OCI-LY7 (cell line): ENCODE measurements around the gene ZNF354B. TPM values are rescaled to one million over a fixed set of nuclear protein-coding genes. Genes with fewer than 3 reads are reported as not detected.
A peak's percentile ranks its signal among the peaks of the same experiment; 100 is the strongest.

ENCODE experiments used
- Bru-seq: library from RNA; stranded (reverse); fragments of 400-500 nt; gene quantifications from one replicate; lab custom pipeline; 2021; lab: Mats Ljungman, UMichigan
- BruChase-seq, 2 experiments: library from RNA; stranded (reverse); fragments of 400-500 nt; gene quantifications; one replicate each; lab custom pipeline; 2021; lab: Mats Ljungman, UMichigan
- BruUV-seq: library from RNA; stranded (reverse); fragments of 400-500 nt; replicated peaks from 2 replicates; lab custom pipeline; 2021; lab: Mats Ljungman, UMichigan
- CTCF ChIA-PET: fragments of 300-600 bp; sonication (Branson Sonifier 250); formaldehyde crosslinking; loops from one replicate; lab custom pipeline; 2022; ENCODE audit warnings: antibody characterized with exemption; ENCODE audit not compliant: unreplicated experiment; lab: Charles Lee
- POLR2A ChIA-PET: fragments of 300-600 bp; sonication (Branson Sonifier 250); formaldehyde crosslinking; loops from one replicate; lab custom pipeline; 2022; ENCODE audit warnings: antibody characterized with exemption; lab: Charles Lee
- DNase-seq: peaks from one replicate; pipeline ENCODE4 v3.0.0-alpha.2; 2015; ENCODE audit warnings: low spot score
- H2AFZ ChIP-seq: fragments of 200-600 bp; sonication (generic), shearing (Covaris generic); 2 replicates; pipeline ENCODE4 v1.6.1; 2014; ENCODE audit warnings: mild to moderate bottlenecking, antibody characterized with exemption, low read length, moderate library complexity
- H3K27ac ChIP-seq: fragments of 200-600 bp; sonication (generic); 2 replicates; pipeline ENCODE4 v1.5.1; 2014; ENCODE audit warnings: mixed run types, low read depth, mild to moderate bottlenecking, moderate library complexity, low read length, inconsistent platforms; ENCODE audit not compliant: poor library complexity, severe bottlenecking
- H3K36me3 ChIP-seq: fragments of 200-600 bp; sonication (generic); 2 replicates; pipeline ENCODE4 v1.6.1; 2014; ENCODE audit warnings: mild to moderate bottlenecking, antibody characterized with exemption, low read length, moderate library complexity, mixed read lengths; ENCODE audit not compliant: insufficient read depth
- H3K4me1 ChIP-seq: fragments of 200-600 bp; sonication (generic); 2 replicates; pipeline ENCODE4 v1.5.1; 2014; ENCODE audit warnings: mild to moderate bottlenecking, low read length; ENCODE audit not compliant: insufficient read depth, poor library complexity, severe bottlenecking
- H3K4me2 ChIP-seq: fragments of 200-600 bp; sonication (generic); 2 replicates; pipeline ENCODE4 v1.6.1; 2014; ENCODE audit warnings: mild to moderate bottlenecking, low read length
- H3K4me3 ChIP-seq: fragments of 200-600 bp; sonication (generic); 2 replicates; pipeline ENCODE4 v1.5.1; 2014; ENCODE audit warnings: mild to moderate bottlenecking, low read depth, low read length; ENCODE audit not compliant: poor library complexity, severe bottlenecking
- H3K79me2 ChIP-seq: fragments of 200-600 bp; sonication (generic); 2 replicates; pipeline ENCODE4 v1.6.1; 2016; ENCODE audit warnings: low read depth, mild to moderate bottlenecking, low read length, moderate library complexity, mixed read lengths; ENCODE audit not compliant: insufficient read depth
- H3K9me2 ChIP-seq: fragments of 200-600 bp; sonication (generic); 2 replicates; pipeline ENCODE4 v1.6.1; 2016; ENCODE audit warnings: mild to moderate bottlenecking, low read length, mixed read lengths; ENCODE audit not compliant: insufficient read depth
- H3K9me3 ChIP-seq: fragments of 200-600 bp; sonication (generic); 2 replicates; pipeline ENCODE4 v1.6.1; 2014; ENCODE audit warnings: mild to moderate bottlenecking, mixed run types, low read length, mixed read lengths
- H4K20me1 ChIP-seq: fragments of 200-600 bp; sonication (generic); 2 replicates; pipeline ENCODE4 v1.6.1; 2014; ENCODE audit warnings: mild to moderate bottlenecking, antibody characterized with exemption, low read length, moderate library complexity, mixed read lengths; ENCODE audit not compliant: insufficient read depth
- CTCF ChIP-seq: fragments of 200-600 bp; sonication (generic); conservative IDR thresholded peaks from 2 replicates; pipeline ENCODE4 v1.5.1; 2014; ENCODE audit warnings: mild to moderate bottlenecking, antibody characterized with exemption, low read length, moderate library complexity, mixed read lengths
- EZH2phosphoT487 ChIP-seq: fragments of 200-600 bp; sonication (generic); IDR thresholded peaks from 2 replicates; pipeline ENCODE4 v1.6.1; 2018; ENCODE audit warnings: low read depth, borderline replicate concordance, mild to moderate bottlenecking, mixed run types, antibody characterized with exemption, low read length, moderate library complexity, mixed read lengths
- intact Hi-C: fragments of 100-400 bp; cut with micrococcal nuclease; formaldehyde crosslinking; loops from one replicate; pipeline ENCODE4 v1.10.0; 2022; ENCODE audit not compliant: unreplicated experiment
- long read RNA-seq: library from polyadenylated mRNA; stranded (forward); transcript quantifications from one replicate; pipeline ENCODE4 v2.0.0, GENCODE V29; 2022
- total RNA-seq, 2 experiments: library from RNA; depleted of rRNA in 1 of 2; stranded (reverse); fragments of >200 nt in 1 of 2; shearing (Covaris generic) in 1 of 2; gene quantifications; 2 replicates each; pipeline ENCODE4 v1.2.3, GENCODE V29; 2014 to 2022

ZNF354B gene
- total RNA-seq (2014; rRNA removed; shearing (Covaris generic)) = 13.4 and 15.2 TPM in 2 replicates
- total RNA-seq (2022) = 11.7 and 12.1 TPM in 2 replicates
- percentile 58 among the genes with signal in this experiment for Bru-seq, nascent RNA
- percentile 56 among the genes with signal in this experiment for BruChase-seq, experiment 1, labeled RNA remaining after a 6-hour chase
- percentile 59 among the genes with signal in this experiment for BruChase-seq, experiment 2, labeled RNA remaining after a 2-hour chase
- long read RNA-seq, partial matches to known transcripts = 1 of 4 reads
- long read RNA-seq, other reads (novel, unspliced or antisense) = 1 of 4 reads

- H3K9me3 ChIP-seq = no peaks in the 10 kb centered on the region
- peak; percentile 92 for DNase-seq
- no peak within 1 kb of the TSS for H3K27ac ChIP-seq
- no TSS peak for BruUV-seq
- peak within 1 kb of the TSS; percentile 60 for H3K4me2 ChIP-seq
- H3K9me2 ChIP-seq = no peaks in the 10 kb centered on the region
- H3K4me3 ChIP-seq = peak within 1 kb of the TSS; percentile 76
- H3K4me1 ChIP-seq = peaks cover 7% of the 10 kb centered on the region
- intact Hi-C loops = loop anchor here (1.0 kb wide), 1 partner anchor 130 kb away; the partner anchor contains the start of gene ZNF354A
- H3K79me2 ChIP-seq = no peaks in the 10 kb centered on the region
- TF ChIP-seq EZH2phosphoT487 = no peak
- no peak for TF ChIP-seq CTCF
- ChIA-PET POLR2A (interaction anchor here (0.6 to 0.7 kb wide), 2 partner anchors 244 to 655 kb away, joined by 3 read pairs; partner anchors contain the start of gene HNRNPAB), CTCF (interaction anchor here (1.1 kb wide), 1 partner anchor 129 kb away, joined by 5 read pairs; the partner anchor contains the start of gene ZNF354A)
- peak within 1 kb of the TSS; percentile 78 for H2AFZ ChIP-seq
- no peaks in the 10 kb centered on the region for H4K20me1 ChIP-seq
- H3K36me3 ChIP-seq = peaks cover 12% of the 10 kb centered on the region
Observed at GRCh38 chr5:178859625-178860521, at the start of gene ZNF354B. Gene ZNF354B (plus strand): TSS chr5:178859953. CDS start chr5:178861048, 1,095 bp downstream.

- Histone ChIP-seq H3K79me2 (no peaks in the 10 kb centered on the region), H4K20me1 (no peaks in the 10 kb centered on the region), H3K36me3 (no peaks in the 10 kb centered on the region), H3K4me1 (no peaks in the 10 kb centered on the region), H3K4me3 (no peak overlapping the region), H3K27ac (no peak overlapping the region), H2AFZ (no peak overlapping the region), H3K9me2 (no peaks in the 10 kb centered on the region), H3K4me2 (no peak overlapping the region), H3K9me3 (no peaks in the 10 kb centered on the region)
- ChIA-PET CTCF (no interaction called here), POLR2A (no interaction called here)
- DNase-seq = no peak
- no TSS peak for BruUV-seq
- TF ChIP-seq EZH2phosphoT487 = no peak
- no peak for TF ChIP-seq CTCF
- intact Hi-C loops = no loop called here
Observed at GRCh38 chr5:178817506-178817905, 42.2 kb upstream of the ZNF354B start.
